CD4-positive, alpha-beta T cell treated with Interferon gamma for 1 hour (primary cell): Measurements from ENCODE around the gene C7orf57.
"Not testable (repeated sequence)": the region's sequence is repeated elsewhere in the genome, so short reads cannot be mapped to it uniquely, and the experiment has no call there.

Experiments used
- DNase-seq: peaks from one replicate; pipeline ENCODE4 v3.0.0-alpha.2; 2020

Gene C7orf57

GRCh38 chr7:48035301-48035966 lies at the start of gene C7orf57:
C7orf57 (plus strand) TSS chr7:48035543; CDS start chr7:48036309, 766 bp downstream.
- DNase-seq = peak; percentile 89

GRCh38 chr7:47988496-47989386 lies 46.6 kb upstream of the C7orf57 start:
- DNase-seq = no peak

- not testable (repeated sequence) for DNase-seq
Observed at GRCh38 chr7:47989607-47990400, 45.5 kb upstream of the C7orf57 start.

- no peak for DNase-seq
Observed at GRCh38 chr7:47990592-47990991, 44.8 kb upstream of the C7orf57 start.

GRCh38 chr7:47991270-47991669 lies 44.1 kb upstream of the C7orf57 start:
- DNase-seq = no peak

- DNase-seq = peak; percentile 83
Observed at GRCh38 chr7:47991741-47992311, 43.5 kb upstream of the C7orf57 start.

- DNase-seq = no peak
Observed at GRCh38 chr7:47992446-47992845, 42.9 kb upstream of the C7orf57 start.

GRCh38 chr7:47999413-47999812 lies 35.9 kb upstream of the C7orf57 start:
- DNase-seq = no peak

GRCh38 chr7:48000164-48000563 lies 35.2 kb upstream of the C7orf57 start:
- not testable (repeated sequence) for DNase-seq

GRCh38 chr7:48004032-48004431 lies 31.3 kb upstream of the C7orf57 start:
- no peak for DNase-seq

GRCh38 chr7:48004638-48005037 lies 30.7 kb upstream of the C7orf57 start:
- DNase-seq = no peak

GRCh38 chr7:48006866-48007265 lies 28.5 kb upstream of the C7orf57 start:
- DNase-seq = no peak

GRCh38 chr7:48009257-48009656 lies 26.1 kb upstream of the C7orf57 start:
- DNase-seq = no peak

- DNase-seq = no peak
Observed at GRCh38 chr7:48009954-48010353, 25.4 kb upstream of the C7orf57 start.

GRCh38 chr7:48011323-48011722 lies 24.0 kb upstream of the C7orf57 start:
- DNase-seq = no peak

GRCh38 chr7:48011951-48012350 lies 23.4 kb upstream of the C7orf57 start:
- no peak for DNase-seq

- DNase-seq = no peak
Observed at GRCh38 chr7:48016641-48017040, 18.7 kb upstream of the C7orf57 start.

- DNase-seq = no peak
Observed at GRCh38 chr7:48017674-48018073, 17.7 kb upstream of the C7orf57 start.

- no peak for DNase-seq
Observed at GRCh38 chr7:48025624-48026023, 9.7 kb upstream of the C7orf57 start.

- DNase-seq = no peak
Observed at GRCh38 chr7:48028938-48029337, 6.4 kb upstream of the C7orf57 start, which contains the start of gene SUN3. SUN3 (minus strand) TSS chr7:48029107; CDS start chr7:48028938, 169 bp downstream.

- no peak for DNase-seq
Observed at GRCh38 chr7:48031111-48031510, 4.2 kb upstream of the C7orf57 start.

- no peak for DNase-seq
Observed at GRCh38 chr7:48033922-48034321, 1.4 kb upstream of the C7orf57 start.

GRCh38 chr7:48035967-48036478 lies 680 bp downstream of the C7orf57 start:
- DNase-seq = no peak
